Calu3 (cell line): ENCODE data around the gene CHD9. TPM values are rescaled to one million over a fixed set of nuclear protein-coding genes. Genes with fewer than 3 reads are reported as not detected.

ENCODE experiments used
- BruUV-seq: library from RNA; stranded (reverse); fragments of 400-500 nt; replicated peaks from 2 replicates; lab custom pipeline; 2021; lab: Mats Ljungman, UMichigan
- CTCF ChIA-PET: fragments of 300-600 bp; sonication (Branson Sonifier 250); formaldehyde crosslinking; loops from one replicate; lab custom pipeline; 2022; ENCODE audit warnings: antibody characterized with exemption; lab: Charles Lee
- DNase-seq: peaks from one replicate; pipeline ENCODE4 v3.0.0; 2022
- H3K27ac Mint-ChIP-seq: one replicate; pipeline ENCODE4 v1.8.0; 2022; ENCODE audit warnings: mixed read lengths; ENCODE audit not compliant: unreplicated experiment
- H3K27me3 Mint-ChIP-seq: one replicate; pipeline ENCODE4 v1.8.0; 2022; ENCODE audit warnings: mixed read lengths; ENCODE audit not compliant: unreplicated experiment
- H3K36me3 Mint-ChIP-seq: one replicate; pipeline ENCODE4 v1.8.0; 2022; ENCODE audit warnings: mild to moderate bottlenecking, moderate library complexity, mixed read lengths; ENCODE audit not compliant: insufficient read depth, unreplicated experiment
- H3K4me1 Mint-ChIP-seq: one replicate; pipeline ENCODE4 v1.8.0; 2022; ENCODE audit warnings: mild to moderate bottlenecking, low read depth, mixed read lengths; ENCODE audit not compliant: unreplicated experiment
- H3K4me3 Mint-ChIP-seq: one replicate; pipeline ENCODE4 v1.8.0; 2022; ENCODE audit warnings: mild to moderate bottlenecking, low read depth, moderate library complexity, mixed read lengths; ENCODE audit not compliant: unreplicated experiment
- H3K9me3 Mint-ChIP-seq: one replicate; pipeline ENCODE4 v1.8.0; 2022; ENCODE audit warnings: low read depth, mixed read lengths; ENCODE audit not compliant: unreplicated experiment
- intact Hi-C: fragments of 100-400 bp; cut with micrococcal nuclease; formaldehyde crosslinking; loops from one replicate; pipeline ENCODE4 v1.10.0; 2022; ENCODE audit not compliant: unreplicated experiment
- total RNA-seq: library from RNA; stranded (reverse); gene quantifications from 2 replicates; pipeline ENCODE4 v1.2.3, GENCODE V29; 2022
- TF ChIP-seq, protein P1 (sequence below): fragments of 200-600 bp; IDR thresholded peaks from one replicate; pipeline ENCODE4 v1.8.0; 2022; ENCODE audit warnings: antibody characterized with exemption; ENCODE audit not compliant: unreplicated experiment

CHD9 gene
- total RNA-seq, 1 experiment from 2014 or later: 69.5 TPM

DNA sequence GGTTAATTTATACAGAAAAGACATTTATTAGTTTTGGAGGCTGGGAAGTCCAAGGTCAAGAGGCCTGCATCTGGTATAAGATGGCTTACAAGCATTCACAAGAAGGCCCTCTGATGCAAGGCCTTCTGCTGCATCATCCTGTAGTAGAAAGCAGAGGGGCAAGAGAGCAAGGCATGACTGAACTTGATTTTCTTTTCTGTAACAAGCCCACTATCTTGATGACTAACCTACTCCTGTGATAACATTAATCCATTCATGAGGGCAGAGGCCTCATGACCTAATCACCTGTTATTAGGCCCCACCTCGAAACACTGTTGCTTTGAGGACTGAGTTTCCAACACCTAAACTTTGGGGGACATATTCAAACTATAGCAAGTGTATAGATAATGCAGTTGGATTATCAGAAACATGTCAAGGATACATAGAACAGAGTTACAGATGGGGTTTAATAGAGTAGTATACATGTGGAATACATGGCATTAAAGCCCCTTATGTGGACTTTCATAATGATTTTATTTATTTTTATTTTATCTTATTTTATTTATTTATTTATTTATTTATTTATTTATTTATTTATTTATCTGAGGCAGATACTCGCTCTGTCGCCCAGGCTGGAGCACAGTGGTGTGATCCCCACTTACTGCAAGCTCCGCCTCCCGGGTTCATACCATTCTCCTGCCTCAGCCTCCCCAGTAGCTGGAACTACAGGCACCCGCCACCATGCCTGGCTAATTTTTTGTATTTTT, 88.2 kb downstream of the CHD9 start:
- Mint-ChIP-seq H3K36me3 (no peaks in the 10 kb centered on the region), H3K9me3 (no peaks in the 10 kb centered on the region), H3K4me1 (no peaks in the 10 kb centered on the region), H3K27me3 (no peaks in the 10 kb centered on the region), H3K27ac (no peak overlapping the region), H3K4me3 (no peak overlapping the region)
- CTCF ChIA-PET: no interaction called here
- intact Hi-C loops: no loop called here
- no TSS peak for BruUV-seq
- TF ChIP-seq, protein P1, sequence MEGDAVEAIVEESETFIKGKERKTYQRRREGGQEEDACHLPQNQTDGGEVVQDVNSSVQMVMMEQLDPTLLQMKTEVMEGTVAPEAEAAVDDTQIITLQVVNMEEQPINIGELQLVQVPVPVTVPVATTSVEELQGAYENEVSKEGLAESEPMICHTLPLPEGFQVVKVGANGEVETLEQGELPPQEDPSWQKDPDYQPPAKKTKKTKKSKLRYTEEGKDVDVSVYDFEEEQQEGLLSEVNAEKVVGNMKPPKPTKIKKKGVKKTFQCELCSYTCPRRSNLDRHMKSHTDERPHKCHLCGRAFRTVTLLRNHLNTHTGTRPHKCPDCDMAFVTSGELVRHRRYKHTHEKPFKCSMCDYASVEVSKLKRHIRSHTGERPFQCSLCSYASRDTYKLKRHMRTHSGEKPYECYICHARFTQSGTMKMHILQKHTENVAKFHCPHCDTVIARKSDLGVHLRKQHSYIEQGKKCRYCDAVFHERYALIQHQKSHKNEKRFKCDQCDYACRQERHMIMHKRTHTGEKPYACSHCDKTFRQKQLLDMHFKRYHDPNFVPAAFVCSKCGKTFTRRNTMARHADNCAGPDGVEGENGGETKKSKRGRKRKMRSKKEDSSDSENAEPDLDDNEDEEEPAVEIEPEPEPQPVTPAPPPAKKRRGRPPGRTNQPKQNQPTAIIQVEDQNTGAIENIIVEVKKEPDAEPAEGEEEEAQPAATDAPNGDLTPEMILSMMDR: no peak
- DNase-seq: no peak

DNA sequence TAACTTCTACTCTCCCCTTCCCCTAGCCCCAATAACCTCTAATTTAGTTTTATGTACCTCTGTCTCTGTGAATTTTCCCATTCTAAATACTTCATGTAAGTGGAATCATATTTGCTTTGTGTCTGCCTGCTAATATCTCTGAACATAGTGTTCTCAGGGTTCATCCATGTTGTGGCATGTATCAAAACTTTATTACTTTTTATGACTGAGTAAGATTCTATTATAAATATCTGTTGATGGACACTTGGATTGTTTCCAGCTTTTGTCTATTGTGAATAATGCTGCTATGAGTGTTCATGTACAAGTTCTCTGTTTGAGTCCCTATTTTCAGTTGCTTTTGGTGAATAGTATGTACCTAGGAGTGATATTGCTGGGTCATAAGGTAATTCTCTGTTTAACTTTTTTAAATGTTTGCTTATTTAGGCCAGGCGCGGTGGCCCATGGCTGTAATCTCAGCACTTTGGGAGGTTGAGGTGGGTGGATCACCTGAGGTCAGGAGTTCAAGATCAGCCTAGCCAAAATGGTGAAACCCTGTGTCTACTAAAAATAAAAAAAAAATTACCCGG, 92.8 kb downstream of the CHD9 start:
- H3K4me3 Mint-ChIP-seq: no peak overlapping the region
- intact Hi-C loops: no loop called here
- BruUV-seq: no TSS peak
- H3K36me3 Mint-ChIP-seq: no peaks in the 10 kb centered on the region
- no peaks in the 10 kb centered on the region for H3K4me1 Mint-ChIP-seq
- CTCF ChIA-PET: no interaction called here
- H3K27me3 Mint-ChIP-seq: no peaks in the 10 kb centered on the region
- no peaks in the 10 kb centered on the region for H3K9me3 Mint-ChIP-seq
- TF ChIP-seq, protein P1: no peak
- DNase-seq: no peak
- H3K27ac Mint-ChIP-seq: no peak overlapping the region

DNA sequence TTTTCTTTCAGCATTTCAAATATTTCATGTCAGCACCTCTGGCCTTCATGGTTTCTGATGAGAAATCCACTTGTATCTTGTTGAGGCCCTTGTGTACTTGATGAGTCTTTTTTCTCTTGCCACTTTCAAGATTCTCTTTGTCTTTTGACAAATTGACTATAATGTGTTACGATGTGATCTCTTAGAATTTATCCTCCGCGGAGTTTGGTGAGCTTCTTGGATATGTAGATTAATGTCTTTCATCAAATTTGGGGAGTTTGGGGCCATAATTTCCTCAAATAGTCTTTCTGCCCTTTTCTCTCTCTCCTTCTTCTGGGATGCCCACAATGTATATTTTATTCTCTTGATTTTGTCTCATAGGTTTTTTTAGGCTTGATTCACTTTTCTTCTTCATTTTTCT, 96.0 kb downstream of the CHD9 start:
- H3K4me3 Mint-ChIP-seq: no peak overlapping the region
- CTCF ChIA-PET: no interaction called here
- no TSS peak for BruUV-seq
- no peaks in the 10 kb centered on the region for H3K4me1 Mint-ChIP-seq
- TF ChIP-seq, protein P1: no peak
- intact Hi-C loops: no loop called here
- no peaks in the 10 kb centered on the region for H3K36me3 Mint-ChIP-seq
- H3K27ac Mint-ChIP-seq: no peak overlapping the region
- no peaks in the 10 kb centered on the region for H3K9me3 Mint-ChIP-seq
- no peaks in the 10 kb centered on the region for H3K27me3 Mint-ChIP-seq
- no peak for DNase-seq

DNA sequence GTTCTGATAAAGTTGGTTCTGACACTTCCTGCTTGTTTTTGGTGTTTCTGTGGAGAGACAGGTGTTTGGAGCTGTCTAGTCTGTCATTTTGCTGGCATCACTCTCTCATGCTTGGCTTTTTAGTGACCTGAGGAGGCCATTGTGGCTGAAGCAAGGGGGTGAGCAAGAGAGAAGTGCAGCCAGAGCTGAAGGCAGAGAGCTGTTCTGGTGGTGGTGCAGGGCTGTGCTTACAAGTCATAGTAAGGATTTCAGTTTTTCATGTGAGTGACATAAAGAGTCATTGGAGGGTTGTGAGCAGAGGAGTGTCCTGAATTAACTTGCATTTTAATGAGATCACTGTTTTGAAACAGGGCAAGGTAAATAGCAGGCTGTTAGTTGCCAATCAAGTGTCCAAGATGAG, 97.5 kb downstream of the CHD9 start:
- intact Hi-C loops: no loop called here
- Mint-ChIP-seq H3K27ac (no peak overlapping the region), H3K36me3 (no peaks in the 10 kb centered on the region), H3K27me3 (no peaks in the 10 kb centered on the region), H3K4me1 (no peaks in the 10 kb centered on the region), H3K4me3 (no peak overlapping the region), H3K9me3 (no peaks in the 10 kb centered on the region)
- CTCF ChIA-PET: no interaction called here
- no peak for DNase-seq
- BruUV-seq: no TSS peak
- TF ChIP-seq, protein P1: no peak
